ENCODE results near the gene NCOA1. TPM values are rescaled to one million over a fixed set of nuclear protein-coding genes. Genes with fewer than 3 reads are reported as not detected.
A peak's percentile ranks its signal among the peaks of the same experiment; 100 is the strongest.

The NCOA1 gene
- polyA plus RNA-seq, 3 donors = 7.3 to 30.2 (median 10.2) TPM

- peaks cover 4 to 11% of the 10 kb centered on the region in 2 donors for H3K36me3 Mint-ChIP-seq
These were observed 53.5 kb downstream of the NCOA1 start for GRCh38 chr2:24544456-24545115.

DNA sequence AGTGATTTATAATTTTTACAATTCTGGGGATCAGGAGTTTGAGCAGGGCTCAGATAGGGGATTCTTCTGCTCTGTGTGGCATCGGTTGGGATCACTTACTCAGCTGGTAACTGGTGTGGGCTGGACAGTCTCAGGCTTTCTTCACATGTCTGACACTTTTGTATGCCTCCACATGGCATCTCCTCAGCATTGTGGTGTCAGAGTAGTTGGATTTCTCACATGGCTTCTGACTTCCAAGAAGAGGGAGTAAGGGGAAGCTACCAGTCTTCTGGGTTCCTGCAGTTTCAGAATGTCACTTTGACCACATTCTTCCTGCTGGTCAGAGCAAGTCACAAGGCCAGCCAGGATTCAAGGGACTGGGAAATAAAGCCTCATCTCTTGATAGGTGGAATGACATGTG, 55.6 kb downstream of the NCOA1 start:
- peaks cover 89% of the 10 kb centered on the region for H4K20me1 ChIP-seq (ENCODE audit: insufficient read depth, low read length)
- Mint-ChIP-seq H3K4me1 (peaks cover 13% of the 10 kb centered on the region), H3K36me3 (peaks cover 3 to 8% of the 10 kb centered on the region in 2 donors), H3K9me3 (peaks cover 18 to 39% (median 23%) of the 10 kb centered on the region in 7 donors), H3K27me3 (ENCODE audit: low read depth in 3 of 3) (no peaks in the 10 kb centered on the region), H3K4me3 (no peak overlapping the region), H3K27ac (peak overlapping the region in 2 of 7 donors; percentile 7 to 38)
- WGBS (ENCODE audit: insufficient coverage) = no CpG with 5 or more reads among the region's 1 CpG
- H3K79me2 ChIP-seq (ENCODE audit: insufficient read depth, low read length) = peaks cover 4% of the 10 kb centered on the region
- TF ChIP-seq, protein P1, sequence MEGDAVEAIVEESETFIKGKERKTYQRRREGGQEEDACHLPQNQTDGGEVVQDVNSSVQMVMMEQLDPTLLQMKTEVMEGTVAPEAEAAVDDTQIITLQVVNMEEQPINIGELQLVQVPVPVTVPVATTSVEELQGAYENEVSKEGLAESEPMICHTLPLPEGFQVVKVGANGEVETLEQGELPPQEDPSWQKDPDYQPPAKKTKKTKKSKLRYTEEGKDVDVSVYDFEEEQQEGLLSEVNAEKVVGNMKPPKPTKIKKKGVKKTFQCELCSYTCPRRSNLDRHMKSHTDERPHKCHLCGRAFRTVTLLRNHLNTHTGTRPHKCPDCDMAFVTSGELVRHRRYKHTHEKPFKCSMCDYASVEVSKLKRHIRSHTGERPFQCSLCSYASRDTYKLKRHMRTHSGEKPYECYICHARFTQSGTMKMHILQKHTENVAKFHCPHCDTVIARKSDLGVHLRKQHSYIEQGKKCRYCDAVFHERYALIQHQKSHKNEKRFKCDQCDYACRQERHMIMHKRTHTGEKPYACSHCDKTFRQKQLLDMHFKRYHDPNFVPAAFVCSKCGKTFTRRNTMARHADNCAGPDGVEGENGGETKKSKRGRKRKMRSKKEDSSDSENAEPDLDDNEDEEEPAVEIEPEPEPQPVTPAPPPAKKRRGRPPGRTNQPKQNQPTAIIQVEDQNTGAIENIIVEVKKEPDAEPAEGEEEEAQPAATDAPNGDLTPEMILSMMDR (IDR thresholded peaks at IDR 0.05) = no peak
- H3K27ac ChIP-seq (ENCODE audit: low read depth in 1 of 2, low read length in 2 of 2) = no peak overlapping the region
- H3K27me3 ChIP-seq (ENCODE audit: control insufficient read depth in 2 of 2, insufficient read depth in 2 of 2, low read length in 2 of 2) = no peaks in the 10 kb centered on the region
- H3K4me3 ChIP-seq (replicated peaks in 1 of 3; ENCODE audit: low read depth in 2 of 3, low read length in 3 of 3) = no peak overlapping the region
- no peak overlapping the region for H2AFZ ChIP-seq (ENCODE audit: insufficient read depth, low read depth, low read length, poor library complexity, severe bottlenecking)
- DNase-seq = no peak
- H3K9me3 ChIP-seq (replicated peaks in 1 of 2; ENCODE audit: control insufficient read depth in 1 of 2, insufficient read depth in 1 of 2, low read length in 2 of 2) = peaks cover 3 to 34% of the 10 kb centered on the region in 2 donors
- H3K4me2 ChIP-seq (replicated peaks; ENCODE audit: extremely low read depth, low read length, poor library complexity, severe bottlenecking) = no peak overlapping the region
- no peaks in the 10 kb centered on the region for H3K4me1 ChIP-seq (ENCODE audit: control insufficient read depth in 1 of 2, insufficient read depth in 2 of 2, low read length in 2 of 2)
- H3K9ac ChIP-seq (ENCODE audit: insufficient read depth, low read length, poor library complexity, severe bottlenecking) = no peak overlapping the region
- intact Hi-C loops (cut with micrococcal nuclease) = no loop called here
- no peaks in the 10 kb centered on the region for H3K36me3 ChIP-seq (replicated peaks in 1 of 2; ENCODE audit: control insufficient read depth in 1 of 2, insufficient read depth in 2 of 2, low read length in 2 of 2)

More at GRCh38 chr2:24544456-24545115, 53.5 kb downstream of the NCOA1 start:
- peaks cover 89% of the 10 kb centered on the region for H4K20me1 ChIP-seq (ENCODE audit: insufficient read depth, low read length)
- no peak overlapping the region for H2AFZ ChIP-seq (ENCODE audit: insufficient read depth, low read depth, low read length, poor library complexity, severe bottlenecking)
- H3K9me3 ChIP-seq (replicated peaks in 1 of 2; ENCODE audit: control insufficient read depth in 1 of 2, insufficient read depth in 1 of 2, low read length in 2 of 2) = peaks cover 3 to 33% of the 10 kb centered on the region in 2 donors
- no peaks in the 10 kb centered on the region for H3K36me3 ChIP-seq (replicated peaks in 1 of 2; ENCODE audit: control insufficient read depth in 1 of 2, insufficient read depth in 2 of 2, low read length in 2 of 2)
- H3K27ac Mint-ChIP-seq = peak overlapping the region in 1 of 7 donors; percentile 22
- H3K4me1 ChIP-seq (ENCODE audit: control insufficient read depth in 1 of 2, insufficient read depth in 2 of 2, low read length in 2 of 2) = no peaks in the 10 kb centered on the region
- no peak for DNase-seq
- no peak overlapping the region for H3K9ac ChIP-seq (ENCODE audit: insufficient read depth, low read length, poor library complexity, severe bottlenecking)
- H3K4me2 ChIP-seq (replicated peaks; ENCODE audit: extremely low read depth, low read length, poor library complexity, severe bottlenecking) = no peak overlapping the region
- TF ChIP-seq, protein P1 (IDR thresholded peaks at IDR 0.05) = no peak
- intact Hi-C loops (cut with micrococcal nuclease) = no loop called here
- H3K27me3 ChIP-seq (ENCODE audit: control insufficient read depth in 2 of 2, insufficient read depth in 2 of 2, low read length in 2 of 2) = no peaks in the 10 kb centered on the region
- no peak overlapping the region for H3K4me3 ChIP-seq (replicated peaks in 1 of 3; ENCODE audit: low read depth in 2 of 3, low read length in 3 of 3)
- no peaks in the 10 kb centered on the region for H3K27me3 Mint-ChIP-seq (ENCODE audit: low read depth in 3 of 3)
- no peak overlapping the region for H3K4me3 Mint-ChIP-seq
- H3K79me2 ChIP-seq (ENCODE audit: insufficient read depth, low read length) = peaks cover 4% of the 10 kb centered on the region
- H3K4me1 Mint-ChIP-seq = peaks cover 13% of the 10 kb centered on the region
- peaks cover 14 to 37% (median 23%) of the 10 kb centered on the region in 7 donors for H3K9me3 Mint-ChIP-seq
- WGBS (ENCODE audit: insufficient coverage) = no CpG with 5 or more reads among the region's 1 CpG
- no peak overlapping the region for H3K27ac ChIP-seq (ENCODE audit: low read depth in 1 of 2, low read length in 2 of 2)

Measured in CD14-positive monocyte (primary cell).